Measurements from ENCODE around the gene ENPP5.
"Not testable (repeated sequence)": the region's sequence is repeated elsewhere in the genome, so short reads cannot be mapped to it uniquely, and the experiment has no call there.

ENPP5 gene

DNA sequence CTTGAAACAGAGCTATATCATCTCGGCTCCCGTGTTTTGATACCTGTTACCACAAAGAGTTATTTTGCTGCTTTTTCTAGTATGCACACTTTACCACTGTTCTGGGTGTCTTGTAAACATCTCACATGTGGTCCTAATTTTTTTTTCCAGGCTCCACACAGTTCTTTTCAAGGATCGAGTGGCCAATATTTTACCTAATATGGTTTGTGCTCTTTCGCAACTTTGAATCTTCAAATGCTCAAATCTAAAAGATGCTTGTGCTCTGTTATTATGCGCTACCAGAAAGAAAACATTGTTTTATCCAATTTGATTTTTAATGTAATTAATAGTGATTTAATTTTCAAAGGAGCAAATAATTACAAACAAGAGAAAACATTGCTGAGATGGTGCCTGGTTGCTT is 10.7 kb downstream of the ENPP5 start:
- DNase-seq (ENCODE audit: low spot score) (no peak), ATAC-seq (ENCODE audit: low read depth) (no peak)
- Histone ChIP-seq H3K27me3 (ENCODE audit: insufficient read depth, poor library complexity, severe bottlenecking) (no peaks in the 10 kb centered on the region), H3K4me3 (ENCODE audit: severe bottlenecking) (no peak overlapping the region), H3K27ac (ENCODE audit: poor library complexity, severe bottlenecking) (no peak overlapping the region), H3K9me3 (ENCODE audit: severe bottlenecking) (no peaks in the 10 kb centered on the region), H3K36me3 (ENCODE audit: low read depth) (no peaks in the 10 kb centered on the region), H3K4me1 (ENCODE audit: insufficient read depth, poor library complexity, severe bottlenecking) (no peaks in the 10 kb centered on the region)
- TF ChIP-seq, protein P1, sequence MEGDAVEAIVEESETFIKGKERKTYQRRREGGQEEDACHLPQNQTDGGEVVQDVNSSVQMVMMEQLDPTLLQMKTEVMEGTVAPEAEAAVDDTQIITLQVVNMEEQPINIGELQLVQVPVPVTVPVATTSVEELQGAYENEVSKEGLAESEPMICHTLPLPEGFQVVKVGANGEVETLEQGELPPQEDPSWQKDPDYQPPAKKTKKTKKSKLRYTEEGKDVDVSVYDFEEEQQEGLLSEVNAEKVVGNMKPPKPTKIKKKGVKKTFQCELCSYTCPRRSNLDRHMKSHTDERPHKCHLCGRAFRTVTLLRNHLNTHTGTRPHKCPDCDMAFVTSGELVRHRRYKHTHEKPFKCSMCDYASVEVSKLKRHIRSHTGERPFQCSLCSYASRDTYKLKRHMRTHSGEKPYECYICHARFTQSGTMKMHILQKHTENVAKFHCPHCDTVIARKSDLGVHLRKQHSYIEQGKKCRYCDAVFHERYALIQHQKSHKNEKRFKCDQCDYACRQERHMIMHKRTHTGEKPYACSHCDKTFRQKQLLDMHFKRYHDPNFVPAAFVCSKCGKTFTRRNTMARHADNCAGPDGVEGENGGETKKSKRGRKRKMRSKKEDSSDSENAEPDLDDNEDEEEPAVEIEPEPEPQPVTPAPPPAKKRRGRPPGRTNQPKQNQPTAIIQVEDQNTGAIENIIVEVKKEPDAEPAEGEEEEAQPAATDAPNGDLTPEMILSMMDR (IDR thresholded peaks at IDR 0.05; ENCODE audit: poor library complexity, severe bottlenecking): no peak

DNA sequence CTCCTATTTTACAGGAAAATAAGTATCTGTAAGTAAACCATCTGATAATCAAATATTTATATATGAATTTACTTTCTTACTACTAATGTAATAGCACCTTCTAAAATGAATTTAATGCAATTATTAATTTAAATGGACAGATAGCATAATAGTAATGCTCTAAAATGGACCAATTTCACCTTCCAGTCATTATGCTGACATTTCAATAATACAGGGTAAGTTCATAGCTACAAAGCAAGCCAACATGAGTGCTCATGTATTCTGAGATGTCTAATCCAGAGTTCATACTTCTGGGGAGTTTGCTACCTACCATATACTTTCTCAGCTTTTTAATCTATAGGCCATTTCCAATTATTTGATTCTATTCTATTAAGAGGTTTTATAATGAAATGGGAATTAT is 11.6 kb downstream of the ENPP5 start:
- no peak overlapping the region for H3K4me3 ChIP-seq (ENCODE audit: severe bottlenecking)
- TF ChIP-seq, protein P1 (IDR thresholded peaks at IDR 0.05; ENCODE audit: poor library complexity, severe bottlenecking): no peak
- no peaks in the 10 kb centered on the region for H3K4me1 ChIP-seq (ENCODE audit: insufficient read depth, poor library complexity, severe bottlenecking)
- DNase-seq (ENCODE audit: low spot score) (no peak), ATAC-seq (ENCODE audit: low read depth) (no peak)
- no peaks in the 10 kb centered on the region for H3K27me3 ChIP-seq (ENCODE audit: insufficient read depth, poor library complexity, severe bottlenecking)
- H3K9me3 ChIP-seq (ENCODE audit: severe bottlenecking): no peaks in the 10 kb centered on the region
- no peak overlapping the region for H3K27ac ChIP-seq (ENCODE audit: poor library complexity, severe bottlenecking)
- H3K36me3 ChIP-seq (ENCODE audit: low read depth): no peaks in the 10 kb centered on the region

DNA sequence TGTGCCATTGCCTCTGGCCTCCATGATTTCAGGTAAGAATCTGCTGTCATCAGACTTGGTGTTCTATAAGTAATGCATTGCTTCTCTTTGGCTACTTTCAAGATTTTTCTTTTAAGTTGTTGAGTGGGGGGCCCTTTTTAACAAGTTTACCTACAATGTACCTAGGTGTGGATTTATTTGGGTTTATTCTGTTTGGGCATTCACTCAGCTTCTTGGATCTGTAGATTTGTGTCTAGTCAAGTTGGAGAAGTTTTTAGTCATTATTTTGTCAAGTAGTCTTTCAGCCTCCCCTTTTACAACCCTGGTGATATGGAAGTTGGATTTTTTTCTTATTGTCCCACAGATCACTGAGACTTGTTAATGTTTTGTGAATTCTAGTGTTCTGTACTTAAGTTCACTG is 14.1 kb downstream of the ENPP5 start:
- Histone ChIP-seq H3K36me3 (ENCODE audit: low read depth) (no peaks in the 10 kb centered on the region), H3K4me3 (ENCODE audit: severe bottlenecking) (no peak overlapping the region), H3K27ac (ENCODE audit: poor library complexity, severe bottlenecking) (no peak overlapping the region), H3K27me3 (ENCODE audit: insufficient read depth, poor library complexity, severe bottlenecking) (no peaks in the 10 kb centered on the region), H3K9me3 (ENCODE audit: severe bottlenecking) (no peaks in the 10 kb centered on the region), H3K4me1 (ENCODE audit: insufficient read depth, poor library complexity, severe bottlenecking) (no peaks in the 10 kb centered on the region)
- TF ChIP-seq, protein P1 (IDR thresholded peaks at IDR 0.05; ENCODE audit: poor library complexity, severe bottlenecking): no peak
- ATAC-seq (ENCODE audit: low read depth) (no peak), DNase-seq (ENCODE audit: low spot score) (no peak)

DNA sequence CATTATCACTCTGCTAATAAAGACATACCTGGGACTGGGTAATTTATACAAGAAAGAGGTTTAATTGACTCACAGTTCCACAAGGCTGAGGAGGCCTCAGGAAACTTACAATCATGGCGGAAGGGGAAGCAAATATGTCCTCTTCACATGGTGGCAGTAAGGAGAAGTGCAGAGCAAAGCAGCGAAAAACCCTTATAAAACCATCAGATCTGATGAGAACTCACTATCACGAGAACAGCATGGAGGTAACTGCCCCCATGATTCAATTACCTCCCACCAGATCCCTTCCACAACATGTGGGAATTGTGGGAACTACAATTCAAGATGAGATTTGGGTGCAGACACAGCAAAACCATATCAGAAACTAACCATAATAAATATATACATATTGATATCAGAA is 21.7 kb downstream of the ENPP5 start:
- not testable (repeated sequence) for H3K4me1 ChIP-seq (ENCODE audit: insufficient read depth, poor library complexity, severe bottlenecking); DNase-seq (ENCODE audit: low spot score); H3K9me3 ChIP-seq (ENCODE audit: severe bottlenecking); H3K36me3 ChIP-seq (ENCODE audit: low read depth); H3K27me3 ChIP-seq (ENCODE audit: insufficient read depth, poor library complexity, severe bottlenecking); H3K4me3 ChIP-seq (ENCODE audit: severe bottlenecking); ATAC-seq (ENCODE audit: low read depth); H3K27ac ChIP-seq (ENCODE audit: poor library complexity, severe bottlenecking)

DNA sequence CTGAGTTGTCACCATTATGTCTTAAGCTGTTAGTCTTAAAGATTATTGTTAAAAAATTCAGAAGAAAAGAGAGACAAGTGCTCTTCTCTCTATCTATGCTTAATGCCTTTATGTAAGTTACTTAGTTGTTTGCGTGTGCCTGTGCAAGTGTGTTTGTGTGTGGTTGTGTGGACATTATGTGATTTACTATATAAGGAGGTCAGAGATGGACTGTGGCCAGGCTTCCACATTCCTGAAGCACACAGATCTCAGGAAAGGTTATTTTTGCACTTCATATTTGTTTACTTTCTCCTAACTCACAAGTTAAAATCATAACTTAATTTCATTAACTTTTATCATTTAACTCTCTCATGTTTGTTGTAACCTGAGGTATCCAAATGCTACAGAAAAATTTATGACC is 26.5 kb downstream of the ENPP5 start:
- DNase-seq (ENCODE audit: low spot score) (no peak), ATAC-seq (ENCODE audit: low read depth) (no peak)
- Histone ChIP-seq H3K27me3 (ENCODE audit: insufficient read depth, poor library complexity, severe bottlenecking) (no peaks in the 10 kb centered on the region), H3K9me3 (ENCODE audit: severe bottlenecking) (no peaks in the 10 kb centered on the region), H3K4me1 (ENCODE audit: insufficient read depth, poor library complexity, severe bottlenecking) (no peaks in the 10 kb centered on the region), H3K4me3 (ENCODE audit: severe bottlenecking) (no peak overlapping the region), H3K27ac (ENCODE audit: poor library complexity, severe bottlenecking) (no peak overlapping the region), H3K36me3 (ENCODE audit: low read depth) (no peaks in the 10 kb centered on the region)
- TF ChIP-seq, protein P1 (IDR thresholded peaks at IDR 0.05; ENCODE audit: poor library complexity, severe bottlenecking): no peak

Data from RWPE2 (cell line).